ENCODE data around the gene NRTN.
"Not testable (repeated sequence)": the region's sequence is repeated elsewhere in the genome, so short reads cannot be mapped to it uniquely, and the experiment has no call there.

Gene NRTN

GRCh38 chr19:5839065-5840017 is 34.5 kb downstream of the NRTN start, which contains the start of gene FUT6:
TSS of gene FUT6 (minus strand) at chr19:5839702. CDS start at chr19:5832567, 7,135 bp downstream.
- no peak for DNase-seq

GRCh38 chr19:5841735-5842111 is 36.9 kb downstream of the NRTN start:
- DNase-seq = not testable (repeated sequence)

GRCh38 chr19:5843295-5843927 is 38.5 kb downstream of the NRTN start:
- DNase-seq = no peak

- no peak for DNase-seq
Observed at GRCh38 chr19:5844456-5845433, 39.9 kb downstream of the NRTN start.

- not testable (repeated sequence) for DNase-seq
Observed at GRCh38 chr19:5847846-5848245, 43.0 kb downstream of the NRTN start.

- not testable (repeated sequence) for DNase-seq
Observed at GRCh38 chr19:5848621-5849020, 43.8 kb downstream of the NRTN start.

GRCh38 chr19:5850189-5850588 is 45.3 kb downstream of the NRTN start:
- no peak for DNase-seq

GRCh38 chr19:5850743-5851293 is 46.0 kb downstream of the NRTN start:
- no peak for DNase-seq

GRCh38 chr19:5851302-5851701 is 46.4 kb downstream of the NRTN start, which contains the start of gene FUT3:
TSS of gene FUT3 (minus strand) at chr19:5851449.
- DNase-seq = no peak

GRCh38 chr19:5854121-5854520 is 49.3 kb downstream of the NRTN start:
- DNase-seq = not testable (repeated sequence)

GRCh38 chr19:5855151-5855550 is 50.3 kb downstream of the NRTN start:
- not testable (repeated sequence) for DNase-seq

- no peak for DNase-seq
Observed at GRCh38 chr19:5857203-5858081, 52.6 kb downstream of the NRTN start.

GRCh38 chr19:5863030-5863665 is 58.3 kb downstream of the NRTN start:
- no peak for DNase-seq

- DNase-seq = no peak
Observed at GRCh38 chr19:5864013-5864720, 59.3 kb downstream of the NRTN start.

- no peak for DNase-seq
Observed at GRCh38 chr19:5864725-5865486, 60.0 kb downstream of the NRTN start.

GRCh38 chr19:5865772-5866171 is 60.9 kb downstream of the NRTN start:
- DNase-seq = no peak

- DNase-seq = no peak
Observed at GRCh38 chr19:5867201-5868136, 62.6 kb downstream of the NRTN start.

- no peak for DNase-seq
Observed at GRCh38 chr19:5870986-5871394, 66.1 kb downstream of the NRTN start.
